MM.1S (cell line): ENCODE measurements around the gene TMUB2.

Experiments used
- DNase-seq: peaks from one replicate; pipeline ENCODE4 v3.0.0-alpha.2; 2015
- H2AFZ ChIP-seq: fragments of 300-600 bp; sonication (generic); 2 replicates; pipeline ENCODE4 v1.6.0; 2016; ENCODE audit warnings: antibody characterized with exemption, low read length
- H3F3A ChIP-seq: fragments of 300-600 bp; sonication (generic); 2 replicates; pipeline ENCODE4 v1.6.1; 2016; ENCODE audit warnings: mild to moderate bottlenecking, antibody characterized with exemption, low read length, moderate library complexity, mixed read lengths; ENCODE audit not compliant: insufficient read depth
- H3K27ac ChIP-seq: fragments of 300-600 bp; sonication (generic); 2 replicates; pipeline ENCODE4 v1.5.1; 2016; ENCODE audit warnings: mild to moderate bottlenecking, low read length
- H3K27me3 ChIP-seq: fragments of 300-600 bp; sonication (generic); replicated peaks from 2 replicates; pipeline ENCODE4 v1.6.0; 2016; ENCODE audit warnings: low read length; ENCODE audit not compliant: insufficient read depth
- H3K36me3 ChIP-seq: fragments of 300-600 bp; sonication (generic); replicated peaks from 2 replicates; pipeline ENCODE4 v1.6.1; 2016; ENCODE audit warnings: mild to moderate bottlenecking, low read length, mixed read lengths; ENCODE audit not compliant: insufficient read depth
- H3K4me1 ChIP-seq: fragments of 300-600 bp; sonication (generic); 2 replicates; pipeline ENCODE4 v1.6.1; 2016; ENCODE audit warnings: low read length, mixed read lengths
- H3K4me2 ChIP-seq: fragments of 300-600 bp; sonication (generic); 2 replicates; pipeline ENCODE4 v1.6.0; 2016; ENCODE audit warnings: low read depth, low read length
- H3K4me3 ChIP-seq: fragments of 300-600 bp; sonication (generic); 2 replicates; pipeline ENCODE4 v1.5.1; 2016; ENCODE audit warnings: low read length, mixed read lengths
- H3K79me2 ChIP-seq: fragments of 300-600 bp; sonication (generic); 2 replicates; pipeline ENCODE4 v1.6.1; 2016; ENCODE audit warnings: mixed run types, low read length, mixed read lengths
- H3K9ac ChIP-seq: fragments of 300-600 bp; sonication (generic); 2 replicates; pipeline ENCODE4 v1.6.1; 2016; ENCODE audit warnings: low read length, mixed read lengths
- H3K9me2 ChIP-seq: fragments of 300-600 bp; sonication (generic); replicated peaks from 2 replicates; pipeline ENCODE4 v1.6.1; 2016; ENCODE audit warnings: mild to moderate bottlenecking, low read length, mixed read lengths; ENCODE audit not compliant: insufficient read depth
- H3K9me3 ChIP-seq: fragments of 300-600 bp; sonication (generic); replicated peaks from 2 replicates; pipeline ENCODE4 v1.6.1; 2016; ENCODE audit warnings: mild to moderate bottlenecking, low read length, mixed read lengths; ENCODE audit not compliant: insufficient read depth
- H4K20me1 ChIP-seq: fragments of 300-600 bp; sonication (generic); 2 replicates; pipeline ENCODE4 v1.6.1; 2016; ENCODE audit warnings: mild to moderate bottlenecking, low read length, moderate library complexity, mixed read lengths; ENCODE audit not compliant: insufficient read depth
- EZH2 ChIP-seq: fragments of 300-600 bp; sonication (generic); optimal IDR thresholded peaks from 2 replicates; pipeline ENCODE3; 2017; ENCODE audit warnings: low read depth, mild to moderate bottlenecking, antibody characterized with exemption, low read length, mixed read lengths
- EZH2phosphoT487 ChIP-seq: fragments of 300-600 bp; sonication (generic); IDR thresholded peaks from 2 replicates; pipeline ENCODE4 v1.6.1; 2018; ENCODE audit warnings: antibody characterized with exemption, low read length
- TF ChIP-seq, protein P1 (sequence below): fragments of 300-600 bp; sonication (generic); IDR thresholded peaks from 2 replicates; pipeline ENCODE4 v1.5.1; 2016; ENCODE audit warnings: antibody characterized with exemption, low read length, mixed read lengths

TMUB2 gene

DNA sequence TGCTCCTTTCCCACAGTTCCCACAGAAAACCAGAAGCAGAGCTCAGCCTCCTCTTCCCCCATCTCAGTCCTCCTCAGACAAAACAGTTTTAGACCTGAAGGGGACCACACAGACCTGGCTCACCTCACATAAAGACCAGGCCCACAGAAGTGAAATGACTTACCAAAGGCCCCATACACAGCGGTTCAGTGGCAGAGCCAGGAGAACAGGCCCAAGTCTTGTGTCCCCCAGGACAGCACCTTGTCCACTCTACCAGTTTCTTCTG lies 27.4 kb downstream of the TMUB2 start:
- no peak for DNase-seq
- Histone ChIP-seq H4K20me1 (no peaks in the 10 kb centered on the region), H3K9me3 (no peaks in the 10 kb centered on the region), H3K4me1 (peaks cover 36% of the 10 kb centered on the region), H3K4me2 (no peak overlapping the region), H3K9ac (no peak overlapping the region), H3K36me3 (peaks cover 14% of the 10 kb centered on the region), H3K27me3 (no peaks in the 10 kb centered on the region), H2AFZ (no peak overlapping the region), H3K4me3 (no peak overlapping the region), H3K27ac (no peak overlapping the region), H3F3A (peaks cover 24% of the 10 kb centered on the region; the same call in 1 of the 2 replicates), H3K79me2 (peaks cover 46% of the 10 kb centered on the region), H3K9me2 (no peaks in the 10 kb centered on the region)
- TF ChIP-seq EZH2 (no peak), EZH2phosphoT487 (no peak)
- TF ChIP-seq, protein P1, sequence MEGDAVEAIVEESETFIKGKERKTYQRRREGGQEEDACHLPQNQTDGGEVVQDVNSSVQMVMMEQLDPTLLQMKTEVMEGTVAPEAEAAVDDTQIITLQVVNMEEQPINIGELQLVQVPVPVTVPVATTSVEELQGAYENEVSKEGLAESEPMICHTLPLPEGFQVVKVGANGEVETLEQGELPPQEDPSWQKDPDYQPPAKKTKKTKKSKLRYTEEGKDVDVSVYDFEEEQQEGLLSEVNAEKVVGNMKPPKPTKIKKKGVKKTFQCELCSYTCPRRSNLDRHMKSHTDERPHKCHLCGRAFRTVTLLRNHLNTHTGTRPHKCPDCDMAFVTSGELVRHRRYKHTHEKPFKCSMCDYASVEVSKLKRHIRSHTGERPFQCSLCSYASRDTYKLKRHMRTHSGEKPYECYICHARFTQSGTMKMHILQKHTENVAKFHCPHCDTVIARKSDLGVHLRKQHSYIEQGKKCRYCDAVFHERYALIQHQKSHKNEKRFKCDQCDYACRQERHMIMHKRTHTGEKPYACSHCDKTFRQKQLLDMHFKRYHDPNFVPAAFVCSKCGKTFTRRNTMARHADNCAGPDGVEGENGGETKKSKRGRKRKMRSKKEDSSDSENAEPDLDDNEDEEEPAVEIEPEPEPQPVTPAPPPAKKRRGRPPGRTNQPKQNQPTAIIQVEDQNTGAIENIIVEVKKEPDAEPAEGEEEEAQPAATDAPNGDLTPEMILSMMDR, result no peak

- H3K9me2 ChIP-seq, result no peaks in the 10 kb centered on the region
- no peak overlapping the region for H3K4me3 ChIP-seq
- H3F3A ChIP-seq, result peaks cover 24% of the 10 kb centered on the region; the same call in 1 of the 2 replicates
- H3K27ac ChIP-seq, result no peak overlapping the region
- no peak for TF ChIP-seq EZH2
- TF ChIP-seq EZH2phosphoT487, result no peak
- TF ChIP-seq, protein P1, result no peak
- H3K9ac ChIP-seq, result no peak overlapping the region
- no peaks in the 10 kb centered on the region for H3K27me3 ChIP-seq
- H3K4me1 ChIP-seq, result peaks cover 33% of the 10 kb centered on the region
- H2AFZ ChIP-seq, result no peak overlapping the region
- H3K79me2 ChIP-seq, result peaks cover 39% of the 10 kb centered on the region
- no peaks in the 10 kb centered on the region for H4K20me1 ChIP-seq
- H3K4me2 ChIP-seq, result no peak overlapping the region
- no peaks in the 10 kb centered on the region for H3K9me3 ChIP-seq
- peaks cover 14% of the 10 kb centered on the region for H3K36me3 ChIP-seq
- DNase-seq, result no peak
These were observed 28.1 kb downstream of the TMUB2 start for GRCh38 chr17:44214896-44215295.

GRCh38 chr17:44216173-44216572 lies 29.4 kb downstream of the TMUB2 start:
- Histone ChIP-seq H3F3A (peaks cover 24% of the 10 kb centered on the region; the same call in 1 of the 2 replicates), H4K20me1 (no peaks in the 10 kb centered on the region), H2AFZ (no peak overlapping the region), H3K79me2 (peaks cover 47% of the 10 kb centered on the region), H3K9ac (peak overlapping the region; percentile 89; the same call in 1 of the 2 replicates), H3K9me3 (no peaks in the 10 kb centered on the region), H3K4me1 (peaks cover 23% of the 10 kb centered on the region), H3K4me2 (peak overlapping the region; percentile 95), H3K9me2 (no peaks in the 10 kb centered on the region), H3K27me3 (no peaks in the 10 kb centered on the region), H3K27ac (peak overlapping the region; percentile 61; the same call in 1 of the 2 replicates), H3K36me3 (peaks cover 14% of the 10 kb centered on the region), H3K4me3 (peak overlapping the region; percentile 71)
- DNase-seq, result no peak
- TF ChIP-seq, protein P1, result no peak
- TF ChIP-seq EZH2, result no peak
- TF ChIP-seq EZH2phosphoT487, result no peak
